Heart left ventricle (tissue), 13 donors: Measurements from ENCODE around the gene EXOC2.

ENCODE experiments used
- POLR2A ChIP-seq, 2 donors: fragments of 450-650 bp; IDR thresholded peaks; one replicate each; pipeline ENCODE4 v1.6.1; 2017; ENCODE audit warnings: antibody characterized with exemption in 2 of 2, mild to moderate bottlenecking in 2 of 2, moderate library complexity in 2 of 2
- TF ChIP-seq, protein P1 (sequence below), 12 donors: fragments of 200-600 bp; sonication (generic) in 4 of 12; IDR thresholded peaks; one replicate each; pipeline versions ENCODE4 v1.5.0 to v1.8.0; 2018 to 2022; ENCODE audit warnings: antibody characterized with exemption in 12 of 12, mild to moderate bottlenecking in 5 of 12
- donor health status: ischemic (EF 13 %, LVEDD 7.1; RV severe dilation, severe dysfunction).
- donor health status: DM: no; HTN: yes; CAD: no.
- donor health status: DM: no; HTN: no; CAD: no.
- donor health status: ischemic (EF 25% LVEDD 6.9; RV normal size, moderate dysfunction).
- donor health status: ischemic (EF 25% LVEDD 5.7; RV mildly dilated, moderate dysfunction).
- donor health status: ischemic (EF 35%, LVEDD 5.7; RV mildly dilated, moderate dysfunction).
- donor health status: nonischemic (EF 11% LVEDD 7.7; RV severe dilation, severe dysfunction).
- donor health status: DM: yes; HTN: yes; CAD: no.
- donor health status: PGD.
- donor health status: ischemic (EF 29% LVEDD 5.4; RV normal size, mild dysfunction).
- donor health status: nonischemic (EF 23%, LVEDD 6.1; RV moderate dilation, normal function).

DNA sequence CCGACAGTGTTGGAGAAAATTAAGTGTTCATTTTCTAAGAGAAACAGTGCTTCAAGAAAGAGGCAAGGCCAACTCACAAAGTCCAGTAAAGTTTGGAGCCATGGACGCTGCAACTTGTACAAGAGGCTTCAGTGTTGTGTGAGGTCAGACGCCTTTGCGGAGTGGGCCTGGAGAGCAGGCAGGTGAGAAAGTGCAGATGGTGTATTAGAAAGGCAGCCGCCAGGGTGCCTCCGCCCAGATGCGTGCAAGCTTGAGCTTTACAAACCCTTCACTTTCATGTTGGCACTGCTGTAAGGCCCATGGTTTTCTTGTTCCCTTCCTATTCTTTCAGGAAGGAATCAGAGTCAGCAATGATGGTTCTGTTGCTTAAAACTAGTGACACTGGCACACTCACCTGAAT is 25.4 kb upstream of the EXOC2 start:
- TF ChIP-seq, protein P1, sequence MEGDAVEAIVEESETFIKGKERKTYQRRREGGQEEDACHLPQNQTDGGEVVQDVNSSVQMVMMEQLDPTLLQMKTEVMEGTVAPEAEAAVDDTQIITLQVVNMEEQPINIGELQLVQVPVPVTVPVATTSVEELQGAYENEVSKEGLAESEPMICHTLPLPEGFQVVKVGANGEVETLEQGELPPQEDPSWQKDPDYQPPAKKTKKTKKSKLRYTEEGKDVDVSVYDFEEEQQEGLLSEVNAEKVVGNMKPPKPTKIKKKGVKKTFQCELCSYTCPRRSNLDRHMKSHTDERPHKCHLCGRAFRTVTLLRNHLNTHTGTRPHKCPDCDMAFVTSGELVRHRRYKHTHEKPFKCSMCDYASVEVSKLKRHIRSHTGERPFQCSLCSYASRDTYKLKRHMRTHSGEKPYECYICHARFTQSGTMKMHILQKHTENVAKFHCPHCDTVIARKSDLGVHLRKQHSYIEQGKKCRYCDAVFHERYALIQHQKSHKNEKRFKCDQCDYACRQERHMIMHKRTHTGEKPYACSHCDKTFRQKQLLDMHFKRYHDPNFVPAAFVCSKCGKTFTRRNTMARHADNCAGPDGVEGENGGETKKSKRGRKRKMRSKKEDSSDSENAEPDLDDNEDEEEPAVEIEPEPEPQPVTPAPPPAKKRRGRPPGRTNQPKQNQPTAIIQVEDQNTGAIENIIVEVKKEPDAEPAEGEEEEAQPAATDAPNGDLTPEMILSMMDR (IDR thresholded peaks at IDR 0.05) = no peak
- no peak for TF ChIP-seq POLR2A (IDR thresholded peaks at IDR 0.05)
